ENCODE measurements around the gene HTT. TPM values are rescaled to one million over a fixed set of nuclear protein-coding genes. Genes with fewer than 3 reads are reported as not detected.

The HTT gene
- total RNA-seq, 1 donor from 2014 or later: 43.8 TPM

DNA sequence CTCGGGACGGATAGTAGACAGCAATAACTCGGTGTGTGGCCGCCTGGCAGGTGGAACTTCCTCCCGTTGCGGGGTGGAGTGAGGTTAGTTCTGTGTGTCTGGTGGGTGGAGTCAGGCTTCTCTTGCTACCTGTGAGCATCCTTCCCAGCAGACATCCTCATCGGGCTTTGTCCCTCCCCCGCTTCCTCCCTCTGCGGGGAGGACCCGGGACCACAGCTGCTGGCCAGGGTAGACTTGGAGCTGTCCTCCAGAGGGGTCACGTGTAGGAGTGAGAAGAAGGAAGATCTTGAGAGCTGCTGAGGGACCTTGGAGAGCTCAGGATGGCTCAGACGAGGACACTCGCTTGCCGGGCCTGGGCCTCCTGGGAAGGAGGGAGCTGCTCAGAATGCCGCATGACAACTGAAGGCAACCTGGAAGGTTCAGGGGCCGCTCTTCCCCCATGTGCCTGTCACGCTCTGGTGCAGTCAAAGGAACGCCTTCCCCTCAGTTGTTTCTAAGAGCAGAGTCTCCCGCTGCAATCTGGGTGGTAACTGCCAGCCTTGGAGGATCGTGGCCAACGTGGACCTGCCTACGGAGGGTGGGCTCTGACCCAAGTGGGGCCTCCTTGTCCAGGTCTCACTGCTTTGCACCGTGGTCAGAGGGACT is 168.8 kb downstream of the HTT start:
- peaks cover 3% of the 10 kb centered on the region for H3K36me3 ChIP-seq (ENCODE audit: control insufficient read depth, insufficient read depth, low read length)
- DNase-seq (ENCODE audit: low read depth): no peak
- no peaks in the 10 kb centered on the region for H3K27me3 ChIP-seq (ENCODE audit: control insufficient read depth, insufficient read depth, low read length)
- H3K4me3 ChIP-seq (ENCODE audit: low read depth, low read length): no peak overlapping the region
- TF ChIP-seq, protein P1, sequence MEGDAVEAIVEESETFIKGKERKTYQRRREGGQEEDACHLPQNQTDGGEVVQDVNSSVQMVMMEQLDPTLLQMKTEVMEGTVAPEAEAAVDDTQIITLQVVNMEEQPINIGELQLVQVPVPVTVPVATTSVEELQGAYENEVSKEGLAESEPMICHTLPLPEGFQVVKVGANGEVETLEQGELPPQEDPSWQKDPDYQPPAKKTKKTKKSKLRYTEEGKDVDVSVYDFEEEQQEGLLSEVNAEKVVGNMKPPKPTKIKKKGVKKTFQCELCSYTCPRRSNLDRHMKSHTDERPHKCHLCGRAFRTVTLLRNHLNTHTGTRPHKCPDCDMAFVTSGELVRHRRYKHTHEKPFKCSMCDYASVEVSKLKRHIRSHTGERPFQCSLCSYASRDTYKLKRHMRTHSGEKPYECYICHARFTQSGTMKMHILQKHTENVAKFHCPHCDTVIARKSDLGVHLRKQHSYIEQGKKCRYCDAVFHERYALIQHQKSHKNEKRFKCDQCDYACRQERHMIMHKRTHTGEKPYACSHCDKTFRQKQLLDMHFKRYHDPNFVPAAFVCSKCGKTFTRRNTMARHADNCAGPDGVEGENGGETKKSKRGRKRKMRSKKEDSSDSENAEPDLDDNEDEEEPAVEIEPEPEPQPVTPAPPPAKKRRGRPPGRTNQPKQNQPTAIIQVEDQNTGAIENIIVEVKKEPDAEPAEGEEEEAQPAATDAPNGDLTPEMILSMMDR (IDR thresholded peaks at IDR 0.05; ENCODE audit: insufficient read depth, low read length, poor library complexity, severe bottlenecking): no peak

GRCh38 chr4:3244002-3244401 is 169.5 kb downstream of the HTT start:
- DNase-seq (ENCODE audit: low read depth): no peak
- TF ChIP-seq, protein P1 (IDR thresholded peaks at IDR 0.05; ENCODE audit: insufficient read depth, low read length, poor library complexity, severe bottlenecking): no peak
- no peak overlapping the region for H3K4me3 ChIP-seq (ENCODE audit: low read depth, low read length)

GRCh38 chr4:3244747-3245146 is 170.3 kb downstream of the HTT start:
- Histone ChIP-seq H3K36me3 (ENCODE audit: control insufficient read depth, insufficient read depth, low read length) (no peaks in the 10 kb centered on the region), H3K4me3 (ENCODE audit: low read depth, low read length) (no peak overlapping the region), H3K27me3 (ENCODE audit: control insufficient read depth, insufficient read depth, low read length) (no peaks in the 10 kb centered on the region)
- no peak for DNase-seq (ENCODE audit: low read depth)
- TF ChIP-seq, protein P1 (IDR thresholded peaks at IDR 0.05; ENCODE audit: insufficient read depth, low read length, poor library complexity, severe bottlenecking): no peak

More at GRCh38 chr4:3244002-3244401, 169.5 kb downstream of the HTT start:
- Histone ChIP-seq H3K36me3 (ENCODE audit: control insufficient read depth, insufficient read depth, low read length) (peaks cover 3% of the 10 kb centered on the region), H3K27me3 (ENCODE audit: control insufficient read depth, insufficient read depth, low read length) (no peaks in the 10 kb centered on the region)

DNA sequence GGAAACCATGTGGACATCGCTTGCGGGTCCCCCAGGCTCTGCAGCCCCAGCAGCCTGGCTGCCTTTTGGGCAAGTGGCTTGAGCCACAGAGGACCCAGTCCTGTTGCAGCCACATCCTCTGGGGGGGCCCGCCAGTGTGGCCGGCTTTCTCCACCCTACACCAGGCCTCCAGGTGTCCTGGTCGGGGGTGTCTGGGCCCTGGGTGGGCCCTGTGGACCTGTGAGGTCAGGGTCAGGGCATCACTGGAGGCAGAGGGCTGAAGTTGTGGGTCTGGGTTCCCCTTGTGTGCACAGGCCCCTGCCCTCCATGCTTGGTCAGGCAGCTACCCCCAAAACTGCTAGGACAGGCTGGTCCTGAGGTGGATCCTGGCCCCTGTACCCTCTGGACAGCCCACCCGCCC is 171.2 kb downstream of the HTT start:
- DNase-seq (ENCODE audit: low read depth): no peak
- TF ChIP-seq, protein P1 (IDR thresholded peaks at IDR 0.05; ENCODE audit: insufficient read depth, low read length, poor library complexity, severe bottlenecking): no peak
- no peaks in the 10 kb centered on the region for H3K27me3 ChIP-seq (ENCODE audit: control insufficient read depth, insufficient read depth, low read length)
- no peaks in the 10 kb centered on the region for H3K36me3 ChIP-seq (ENCODE audit: control insufficient read depth, insufficient read depth, low read length)
- no peak overlapping the region for H3K4me3 ChIP-seq (ENCODE audit: low read depth, low read length)

DNA sequence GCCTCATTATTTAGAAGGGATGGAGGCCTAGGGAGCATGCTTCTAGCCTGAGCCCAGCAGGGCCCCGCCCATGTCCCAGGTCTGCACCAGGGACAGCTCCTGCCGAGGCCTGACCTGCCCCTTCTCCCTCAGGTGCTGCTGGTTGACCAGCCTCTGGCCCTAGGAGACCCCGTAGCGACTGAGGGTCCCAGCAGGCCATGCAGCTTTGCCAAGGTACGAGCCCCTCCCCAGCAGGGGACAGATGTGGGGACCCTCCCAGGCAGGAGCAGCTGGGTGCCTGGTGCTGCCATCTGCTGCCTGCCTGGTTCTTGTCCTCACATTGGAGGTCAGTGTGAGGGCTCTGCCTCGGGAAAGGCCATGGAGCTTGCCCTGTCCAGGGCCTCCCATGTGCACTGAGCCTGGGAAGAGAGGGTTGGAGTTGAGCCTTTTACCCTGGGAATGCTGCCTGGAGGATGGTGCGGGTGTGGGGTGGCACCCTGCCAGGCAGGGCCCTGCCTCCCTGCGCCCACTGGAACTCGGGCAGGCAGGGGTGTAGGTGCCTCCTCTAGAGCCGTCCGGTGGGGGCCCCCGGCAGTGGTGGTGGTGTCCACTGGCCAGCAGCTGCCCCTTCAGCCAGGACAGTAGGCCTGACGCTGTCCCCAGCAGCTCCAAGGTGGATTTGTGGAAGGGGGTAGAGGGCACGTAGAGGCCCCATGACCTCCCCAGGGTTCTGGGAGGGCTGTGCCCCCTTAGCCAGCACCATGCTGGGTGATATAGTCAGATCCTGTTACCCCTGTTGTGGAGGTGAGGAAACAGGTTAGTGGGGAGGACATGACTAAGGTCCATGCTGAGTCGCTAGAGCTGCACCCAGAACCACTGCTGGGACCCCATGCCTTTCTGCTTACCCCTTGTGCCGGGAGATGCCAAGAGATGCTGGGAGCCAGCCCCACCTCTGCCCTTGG is 172.2 kb downstream of the HTT start:
- DNase-seq (ENCODE audit: low read depth): no peak
- Histone ChIP-seq H3K36me3 (ENCODE audit: control insufficient read depth, insufficient read depth, low read length) (no peaks in the 10 kb centered on the region), H3K4me3 (ENCODE audit: low read depth, low read length) (no peak overlapping the region), H3K27me3 (ENCODE audit: control insufficient read depth, insufficient read depth, low read length) (no peaks in the 10 kb centered on the region)
- TF ChIP-seq, protein P1 (IDR thresholded peaks at IDR 0.05; ENCODE audit: insufficient read depth, low read length, poor library complexity, severe bottlenecking): peak; percentile 7

Measured in kidney epithelial cell (primary cell).